Measurements from ENCODE around the gene TIFAB.
A peak's percentile ranks its signal among the peaks of the same experiment; 100 is the strongest.

The TIFAB gene

GRCh38 chr5:135440916-135441315 is 11.2 kb downstream of the TIFAB start:
- DNase-seq: no peak

GRCh38 chr5:135439231-135440205 is 12.6 kb downstream of the TIFAB start:
- DNase-seq: no peak

- no peak for DNase-seq
These were observed 13.4 kb downstream of the TIFAB start for GRCh38 chr5:135438636-135439221.

- DNase-seq: peak; percentile 40
These were observed 14.2 kb downstream of the TIFAB start for GRCh38 chr5:135437796-135438560.

DNA sequence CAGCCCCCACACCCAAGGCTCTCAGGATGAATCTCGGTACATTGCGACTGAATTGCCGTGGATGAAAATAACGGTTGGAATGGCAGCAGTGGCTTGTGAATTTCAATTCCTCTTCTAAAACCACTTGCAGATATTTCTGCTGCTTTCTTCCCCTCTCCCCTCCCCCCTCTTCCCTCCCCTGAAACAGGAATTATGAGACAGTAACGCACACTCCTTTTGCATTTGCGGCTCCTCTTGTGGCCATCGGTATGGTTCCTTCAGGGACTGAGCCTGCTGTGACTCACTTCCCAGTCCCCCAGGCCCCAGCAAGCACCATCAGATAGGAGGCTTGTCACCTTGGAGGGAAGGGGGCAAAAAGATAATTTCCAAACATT is 14.7 kb downstream of the TIFAB start:
- no peak for DNase-seq

DNA sequence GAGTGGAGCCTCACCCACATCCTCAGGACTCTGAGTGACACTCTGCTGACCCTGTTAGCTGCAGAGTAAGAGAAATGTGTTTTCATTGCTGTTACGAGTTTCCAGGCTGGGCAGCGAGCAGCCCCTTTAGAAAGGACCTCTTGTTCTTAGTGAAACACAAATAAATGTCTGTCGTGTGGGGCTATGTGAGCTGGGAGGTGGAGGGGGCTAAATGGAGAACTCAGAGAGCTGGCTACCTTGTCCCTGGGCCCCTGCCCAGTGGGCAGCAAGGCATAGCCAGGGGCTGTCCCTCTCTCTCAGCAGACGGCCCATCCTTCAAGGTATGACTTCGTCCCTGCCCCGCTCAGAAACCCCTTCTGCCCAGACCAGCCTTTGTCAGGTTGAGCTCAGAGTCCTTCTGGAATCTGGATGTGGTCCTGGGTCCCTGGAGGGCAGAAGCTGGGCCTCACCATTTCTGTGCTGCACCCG is 15.2 kb downstream of the TIFAB start:
- no peak for DNase-seq

- DNase-seq: no peak
These were observed 16.5 kb downstream of the TIFAB start for GRCh38 chr5:135435467-135436330.

DNA sequence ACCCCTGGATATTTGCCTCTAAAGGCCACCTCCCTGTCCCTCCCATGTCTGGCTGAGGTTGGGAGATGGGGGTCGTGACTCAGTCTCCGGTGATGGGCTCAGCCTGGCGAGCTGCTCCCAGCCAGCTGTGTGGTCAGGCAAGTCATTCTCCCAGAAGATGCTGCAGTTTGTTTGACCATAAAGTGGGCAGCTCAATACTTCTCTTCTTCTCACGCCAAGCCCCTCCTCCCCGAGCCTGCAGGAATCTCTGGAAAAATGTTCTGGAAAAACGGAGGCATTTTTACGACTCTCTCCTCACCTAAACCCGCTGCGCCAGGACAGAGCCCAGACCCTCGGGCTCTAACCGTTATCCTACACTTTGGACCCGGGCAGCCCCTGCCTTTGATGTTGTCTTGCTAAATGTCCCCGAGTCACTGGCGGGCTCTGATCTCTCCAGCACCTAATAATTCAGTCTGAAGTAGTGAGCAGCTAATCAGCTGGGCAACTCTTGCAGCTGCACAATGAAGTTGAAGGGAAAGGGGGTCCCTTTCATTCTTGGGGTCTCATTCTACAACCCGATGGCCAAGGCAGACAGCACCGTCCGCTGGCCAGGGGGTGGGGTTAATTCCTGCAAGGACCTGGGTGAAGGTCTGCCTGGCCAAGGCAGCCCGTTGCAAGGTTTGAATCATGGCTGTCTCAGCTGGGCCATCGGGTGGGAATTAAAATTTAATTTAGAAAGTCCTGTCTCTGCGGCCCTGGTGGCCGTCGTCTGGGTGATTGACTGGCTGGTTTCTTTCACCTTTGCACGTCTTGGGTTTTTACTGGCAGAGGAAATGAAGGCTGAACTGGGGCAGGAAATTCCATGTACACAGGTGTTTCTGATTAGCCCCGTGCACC is 17.3 kb downstream of the TIFAB start:
- DNase-seq: no peak

DNA sequence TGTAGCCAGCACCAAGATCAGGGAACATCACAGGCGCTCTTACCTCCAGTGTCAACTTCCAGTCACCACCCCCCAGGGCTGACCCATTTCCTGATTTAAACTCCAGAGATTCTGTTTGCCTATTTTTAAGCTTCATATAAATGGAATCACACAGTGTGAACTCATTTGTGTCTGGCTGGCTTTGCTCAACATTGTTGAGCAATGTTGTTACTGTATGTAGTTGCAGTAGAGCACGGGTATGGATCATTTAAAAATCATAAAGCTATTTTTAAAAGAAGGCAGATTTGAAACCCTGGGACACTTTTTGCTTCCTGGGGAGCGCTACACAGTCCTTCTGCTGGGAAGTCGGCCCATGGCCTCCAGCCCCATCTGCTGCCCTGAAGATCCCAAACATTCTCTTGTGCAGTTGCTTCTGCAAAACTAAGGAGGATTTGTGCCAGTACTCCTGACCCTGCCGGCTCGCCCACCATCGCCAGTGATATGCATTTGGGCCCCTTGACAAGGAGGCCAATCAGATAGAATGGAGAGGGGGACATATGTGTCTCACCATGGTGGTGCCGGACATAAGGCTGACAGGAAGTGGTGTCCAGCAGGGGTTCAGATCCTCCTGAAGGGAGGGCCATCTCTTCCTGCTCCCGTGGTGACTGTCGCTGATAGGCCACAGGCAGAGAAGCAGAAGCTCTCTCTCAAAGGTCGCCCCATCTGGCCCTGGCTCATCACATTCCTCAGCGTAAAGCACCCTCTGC is 18.3 kb downstream of the TIFAB start:
- no peak for DNase-seq

DNA sequence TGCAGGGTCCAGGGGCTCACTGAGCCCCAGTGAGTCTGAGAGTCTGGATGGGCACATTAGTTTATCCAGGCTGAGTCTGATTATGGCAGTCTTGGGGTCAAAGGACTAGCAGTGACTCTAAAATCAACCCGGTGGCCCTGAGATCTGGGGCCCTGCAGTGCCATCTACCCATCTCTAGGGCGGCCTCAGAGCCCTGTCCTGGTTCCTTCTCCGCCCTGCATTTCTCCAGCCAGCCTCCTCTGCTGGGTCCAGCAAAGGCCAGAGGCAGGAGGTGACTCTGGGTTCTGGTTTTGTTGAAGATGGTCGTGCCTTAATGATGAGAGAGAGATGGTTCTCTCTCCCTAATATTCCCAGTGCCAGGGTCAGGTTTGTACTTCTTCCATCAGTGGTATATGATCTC is 20.0 kb downstream of the TIFAB start:
- no peak for DNase-seq

GRCh38 chr5:135430135-135430437 is 22.1 kb downstream of the TIFAB start:
- no peak for DNase-seq

DNA sequence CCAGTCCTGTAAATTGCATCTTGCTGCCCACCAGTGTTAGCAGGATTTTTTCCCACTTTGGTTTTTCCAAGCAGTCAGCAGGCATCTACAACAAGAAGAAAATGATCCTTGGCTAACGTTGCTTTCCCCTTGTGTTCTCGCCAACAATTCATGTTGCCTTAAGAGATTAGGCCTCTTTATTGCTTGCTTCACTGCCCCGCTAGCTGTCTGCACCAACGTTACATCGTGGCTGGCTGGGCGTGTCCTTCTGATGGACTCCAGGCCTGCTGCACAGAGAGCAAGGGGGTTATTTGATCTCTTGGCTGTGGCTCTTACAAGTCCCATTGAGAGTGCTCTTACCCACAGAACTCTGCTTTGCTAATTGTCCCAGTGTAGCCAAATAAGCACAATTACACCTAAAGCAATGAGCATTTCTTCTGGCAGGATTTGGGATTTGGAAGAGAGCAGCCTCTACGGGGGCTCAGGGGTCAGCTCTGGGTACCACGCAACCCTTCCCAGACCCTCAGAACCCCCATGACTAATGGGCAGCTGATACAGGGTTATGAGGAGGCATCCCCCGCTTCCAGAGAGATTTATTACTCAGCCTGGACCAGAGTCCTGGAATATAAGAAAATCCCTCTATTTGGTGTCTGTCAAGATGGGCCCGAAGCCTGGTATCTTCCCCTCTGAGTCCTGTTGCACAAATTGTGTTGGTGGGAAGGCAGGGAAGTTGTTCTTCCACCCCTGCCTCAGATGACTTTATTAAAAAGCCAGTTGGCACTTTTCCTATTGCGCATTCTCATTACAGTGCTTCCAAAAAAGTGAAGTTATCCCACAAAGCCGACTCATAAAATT is 22.6 kb downstream of the TIFAB start:
- peak; percentile 57 for DNase-seq

DNA sequence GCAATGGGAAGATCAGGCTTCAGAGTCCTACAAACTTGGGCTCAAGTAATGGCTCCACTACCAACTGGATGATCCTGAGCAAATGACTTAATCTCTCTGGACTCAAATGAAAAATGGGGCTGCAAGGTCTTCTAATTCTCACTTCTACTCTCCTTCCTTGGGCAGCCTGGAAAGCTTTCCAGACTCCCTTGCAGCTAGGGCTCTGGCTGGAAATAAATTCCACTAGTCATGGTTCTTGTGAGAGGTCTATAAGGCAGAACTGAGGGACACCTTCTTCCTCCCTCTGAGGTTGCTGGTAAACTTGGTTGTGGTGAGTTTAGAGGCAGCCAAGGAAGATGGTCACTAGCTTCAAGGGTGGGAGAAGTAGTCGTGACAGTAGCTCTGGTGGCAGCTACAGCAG is 23.6 kb downstream of the TIFAB start:
- DNase-seq: no peak

DNA sequence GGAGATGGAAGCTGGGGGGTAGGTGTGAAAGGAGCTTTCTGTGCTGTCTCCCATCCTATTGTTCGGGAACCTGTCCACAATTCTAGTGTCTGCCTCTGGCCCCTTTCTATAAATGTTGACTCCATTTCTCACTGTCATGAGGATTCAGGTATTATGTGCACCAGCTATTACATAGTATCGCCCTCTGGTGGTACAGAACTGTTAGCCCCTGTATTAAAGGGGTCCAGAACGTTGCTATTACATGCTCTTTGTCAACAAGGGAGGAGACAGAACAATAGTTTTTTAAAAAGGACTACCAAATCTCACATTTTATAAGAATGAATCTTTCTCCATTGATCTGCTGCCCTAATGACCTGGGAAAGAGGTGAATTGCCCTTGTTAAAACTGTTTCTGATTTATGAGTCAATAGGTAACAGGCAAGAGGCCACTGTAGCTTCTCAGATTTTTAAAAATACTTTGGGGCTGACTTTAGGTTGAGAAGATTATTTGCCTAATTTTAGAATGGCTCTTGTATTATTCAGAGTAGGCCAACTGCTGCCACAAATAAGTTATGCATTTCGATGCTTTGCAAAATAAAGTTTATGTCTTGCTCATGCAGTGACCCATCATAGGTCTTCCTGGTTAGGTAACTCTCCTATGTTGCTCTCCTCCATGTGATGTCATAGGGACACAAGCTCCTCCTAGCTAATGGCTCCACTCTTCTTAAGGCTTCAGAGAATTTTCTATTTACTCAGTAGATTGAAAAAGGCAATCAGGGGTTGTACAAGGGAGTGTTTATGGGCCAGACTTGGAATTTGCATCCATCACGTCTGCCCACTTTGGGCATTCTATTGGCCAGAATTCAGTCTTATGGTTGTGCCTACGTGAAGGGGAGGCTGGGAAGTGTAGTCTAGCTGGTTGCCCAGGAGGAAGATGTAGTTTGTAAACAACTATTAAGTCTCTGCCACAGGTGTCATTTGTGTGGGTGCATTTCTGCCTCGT is 25.8 kb downstream of the TIFAB start:
- no peak for DNase-seq

GRCh38 chr5:135425641-135426040 is 26.5 kb downstream of the TIFAB start:
- DNase-seq: no peak

- DNase-seq: no peak
These were observed 28.3 kb downstream of the TIFAB start for GRCh38 chr5:135423846-135424168.

GRCh38 chr5:135423146-135423845 is 28.9 kb downstream of the TIFAB start:
- no peak for DNase-seq

- DNase-seq: no peak
These were observed 29.7 kb downstream of the TIFAB start for GRCh38 chr5:135422419-135422818.

Measured in DMS79 (cell line).